OCI-LY7 (cell line): ENCODE results near the gene SURF1. TPM values are rescaled to one million over a fixed set of nuclear protein-coding genes. Genes with fewer than 3 reads are reported as not detected.

Experiments
- BruUV-seq: library from RNA; stranded (reverse); fragments of 400-500 nt; replicated peaks from 2 replicates; lab custom pipeline; 2021; lab: Mats Ljungman, UMichigan
- CTCF ChIA-PET: fragments of 300-600 bp; sonication (Branson Sonifier 250); formaldehyde crosslinking; loops from one replicate; lab custom pipeline; 2022; ENCODE audit warnings: antibody characterized with exemption; ENCODE audit not compliant: unreplicated experiment; lab: Charles Lee
- POLR2A ChIA-PET: fragments of 300-600 bp; sonication (Branson Sonifier 250); formaldehyde crosslinking; loops from one replicate; lab custom pipeline; 2022; ENCODE audit warnings: antibody characterized with exemption; lab: Charles Lee
- DNase-seq: peaks from one replicate; pipeline ENCODE4 v3.0.0-alpha.2; 2015; ENCODE audit warnings: low spot score
- H2AFZ ChIP-seq: fragments of 200-600 bp; sonication (generic), shearing (Covaris generic); 2 replicates; pipeline ENCODE4 v1.6.1; 2014; ENCODE audit warnings: mild to moderate bottlenecking, antibody characterized with exemption, low read length, moderate library complexity
- H3K27ac ChIP-seq: fragments of 200-600 bp; sonication (generic); 2 replicates; pipeline ENCODE4 v1.5.1; 2014; ENCODE audit warnings: mixed run types, low read depth, mild to moderate bottlenecking, moderate library complexity, low read length, inconsistent platforms; ENCODE audit not compliant: poor library complexity, severe bottlenecking
- H3K36me3 ChIP-seq: fragments of 200-600 bp; sonication (generic); 2 replicates; pipeline ENCODE4 v1.6.1; 2014; ENCODE audit warnings: mild to moderate bottlenecking, antibody characterized with exemption, low read length, moderate library complexity, mixed read lengths; ENCODE audit not compliant: insufficient read depth
- H3K4me1 ChIP-seq: fragments of 200-600 bp; sonication (generic); 2 replicates; pipeline ENCODE4 v1.5.1; 2014; ENCODE audit warnings: mild to moderate bottlenecking, low read length; ENCODE audit not compliant: insufficient read depth, poor library complexity, severe bottlenecking
- H3K4me2 ChIP-seq: fragments of 200-600 bp; sonication (generic); 2 replicates; pipeline ENCODE4 v1.6.1; 2014; ENCODE audit warnings: mild to moderate bottlenecking, low read length
- H3K4me3 ChIP-seq: fragments of 200-600 bp; sonication (generic); 2 replicates; pipeline ENCODE4 v1.5.1; 2014; ENCODE audit warnings: mild to moderate bottlenecking, low read depth, low read length; ENCODE audit not compliant: poor library complexity, severe bottlenecking
- H3K79me2 ChIP-seq: fragments of 200-600 bp; sonication (generic); 2 replicates; pipeline ENCODE4 v1.6.1; 2016; ENCODE audit warnings: low read depth, mild to moderate bottlenecking, low read length, moderate library complexity, mixed read lengths; ENCODE audit not compliant: insufficient read depth
- H3K9me2 ChIP-seq: fragments of 200-600 bp; sonication (generic); 2 replicates; pipeline ENCODE4 v1.6.1; 2016; ENCODE audit warnings: mild to moderate bottlenecking, low read length, mixed read lengths; ENCODE audit not compliant: insufficient read depth
- H3K9me3 ChIP-seq: fragments of 200-600 bp; sonication (generic); 2 replicates; pipeline ENCODE4 v1.6.1; 2014; ENCODE audit warnings: mild to moderate bottlenecking, mixed run types, low read length, mixed read lengths
- H4K20me1 ChIP-seq: fragments of 200-600 bp; sonication (generic); 2 replicates; pipeline ENCODE4 v1.6.1; 2014; ENCODE audit warnings: mild to moderate bottlenecking, antibody characterized with exemption, low read length, moderate library complexity, mixed read lengths; ENCODE audit not compliant: insufficient read depth
- EZH2phosphoT487 ChIP-seq: fragments of 200-600 bp; sonication (generic); IDR thresholded peaks from 2 replicates; pipeline ENCODE4 v1.6.1; 2018; ENCODE audit warnings: low read depth, borderline replicate concordance, mild to moderate bottlenecking, mixed run types, antibody characterized with exemption, low read length, moderate library complexity, mixed read lengths
- intact Hi-C: fragments of 100-400 bp; cut with micrococcal nuclease; formaldehyde crosslinking; loops from one replicate; pipeline ENCODE4 v1.10.0; 2022; ENCODE audit not compliant: unreplicated experiment
- total RNA-seq, 2 experiments: library from RNA; depleted of rRNA in 1 of 2; stranded (reverse); fragments of >200 nt in 1 of 2; shearing (Covaris generic) in 1 of 2; gene quantifications; 2 replicates each; pipeline ENCODE4 v1.2.3, GENCODE V29; 2014 to 2022
- TF ChIP-seq, protein P1 (sequence below): fragments of 200-600 bp; sonication (generic); conservative IDR thresholded peaks from 2 replicates; pipeline ENCODE4 v1.5.1; 2014; ENCODE audit warnings: mild to moderate bottlenecking, antibody characterized with exemption, low read length, moderate library complexity, mixed read lengths

The SURF1 gene
- total RNA-seq, 2 experiments from 2014 or later = 22.9 to 38.9 TPM

DNA sequence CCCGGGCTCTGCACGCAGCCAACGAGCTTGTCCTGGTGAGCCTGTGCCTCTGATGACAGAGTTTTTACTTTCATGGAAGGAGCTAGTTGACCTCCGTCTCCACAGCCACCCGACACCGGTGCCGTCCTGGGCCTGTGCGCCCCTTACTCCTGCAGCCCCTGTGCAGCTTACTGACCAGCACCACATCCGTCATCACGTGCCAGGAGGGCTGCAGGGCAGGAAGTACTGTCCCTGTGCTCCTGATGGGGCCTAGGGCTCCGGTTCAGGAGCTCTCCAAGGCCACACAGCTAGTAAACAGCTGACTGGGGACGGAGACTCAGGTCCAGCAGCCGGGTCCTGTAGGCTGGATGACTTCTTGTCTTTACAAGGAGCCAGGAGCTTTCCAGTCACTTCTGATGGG lies 30.1 kb upstream of the SURF1 start:
- Histone ChIP-seq H4K20me1 (no peaks in the 10 kb centered on the region), H3K9me3 (0 out of 2 replicates have a peak, but pooled peaks cover 7% of the 10 kb centered on the region), H3K4me3 (no peak overlapping the region), H3K79me2 (no peaks in the 10 kb centered on the region), H3K4me2 (no peak overlapping the region), H3K36me3 (no peaks in the 10 kb centered on the region), H3K9me2 (no peaks in the 10 kb centered on the region), H3K27ac (no peak overlapping the region), H2AFZ (no peak overlapping the region), H3K4me1 (no peaks in the 10 kb centered on the region)
- ChIA-PET CTCF (no interaction called here), POLR2A (no interaction called here)
- intact Hi-C loops = no loop called here
- TF ChIP-seq, protein P1, sequence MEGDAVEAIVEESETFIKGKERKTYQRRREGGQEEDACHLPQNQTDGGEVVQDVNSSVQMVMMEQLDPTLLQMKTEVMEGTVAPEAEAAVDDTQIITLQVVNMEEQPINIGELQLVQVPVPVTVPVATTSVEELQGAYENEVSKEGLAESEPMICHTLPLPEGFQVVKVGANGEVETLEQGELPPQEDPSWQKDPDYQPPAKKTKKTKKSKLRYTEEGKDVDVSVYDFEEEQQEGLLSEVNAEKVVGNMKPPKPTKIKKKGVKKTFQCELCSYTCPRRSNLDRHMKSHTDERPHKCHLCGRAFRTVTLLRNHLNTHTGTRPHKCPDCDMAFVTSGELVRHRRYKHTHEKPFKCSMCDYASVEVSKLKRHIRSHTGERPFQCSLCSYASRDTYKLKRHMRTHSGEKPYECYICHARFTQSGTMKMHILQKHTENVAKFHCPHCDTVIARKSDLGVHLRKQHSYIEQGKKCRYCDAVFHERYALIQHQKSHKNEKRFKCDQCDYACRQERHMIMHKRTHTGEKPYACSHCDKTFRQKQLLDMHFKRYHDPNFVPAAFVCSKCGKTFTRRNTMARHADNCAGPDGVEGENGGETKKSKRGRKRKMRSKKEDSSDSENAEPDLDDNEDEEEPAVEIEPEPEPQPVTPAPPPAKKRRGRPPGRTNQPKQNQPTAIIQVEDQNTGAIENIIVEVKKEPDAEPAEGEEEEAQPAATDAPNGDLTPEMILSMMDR = no peak
- TF ChIP-seq EZH2phosphoT487 = no peak
- no peak for DNase-seq
- no TSS peak for BruUV-seq

DNA sequence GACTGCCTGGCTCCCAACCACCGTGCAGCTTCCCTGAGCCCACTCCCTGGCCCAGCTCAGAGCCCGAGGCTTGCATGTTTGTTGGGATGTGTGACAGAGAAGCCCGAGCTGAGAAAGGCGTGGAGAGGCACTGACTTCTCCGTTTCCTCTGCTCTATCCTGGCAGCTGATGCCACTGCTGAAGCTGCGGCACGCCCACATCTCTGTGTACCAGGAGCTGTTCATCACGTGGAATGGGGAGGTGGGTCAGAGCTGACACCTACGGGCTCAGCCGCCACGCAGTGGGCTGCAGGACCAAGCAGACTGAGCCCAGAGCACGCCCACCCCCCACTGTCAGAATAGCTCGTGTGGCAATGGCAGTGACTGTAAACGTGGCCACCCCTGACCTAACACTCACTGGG lies 29.2 kb upstream of the SURF1 start:
- Histone ChIP-seq H3K79me2 (no peaks in the 10 kb centered on the region), H3K9me3 (0 out of 2 replicates have a peak, but pooled peaks cover 7% of the 10 kb centered on the region), H3K27ac (no peak overlapping the region), H3K4me1 (no peaks in the 10 kb centered on the region), H3K4me2 (no peak overlapping the region), H2AFZ (no peak overlapping the region), H3K9me2 (no peaks in the 10 kb centered on the region), H4K20me1 (no peaks in the 10 kb centered on the region), H3K36me3 (no peaks in the 10 kb centered on the region), H3K4me3 (no peak overlapping the region)
- no TSS peak for BruUV-seq
- POLR2A ChIA-PET = no interaction called here
- CTCF ChIA-PET = interaction anchor here (0.5 kb wide), 1 partner anchor 316 kb away, joined by 3 read pairs; no protein-coding TSS in a partner anchor
- TF ChIP-seq EZH2phosphoT487 = no peak
- TF ChIP-seq, protein P1 = no peak
- intact Hi-C loops = no loop called here
- DNase-seq = no peak

DNA sequence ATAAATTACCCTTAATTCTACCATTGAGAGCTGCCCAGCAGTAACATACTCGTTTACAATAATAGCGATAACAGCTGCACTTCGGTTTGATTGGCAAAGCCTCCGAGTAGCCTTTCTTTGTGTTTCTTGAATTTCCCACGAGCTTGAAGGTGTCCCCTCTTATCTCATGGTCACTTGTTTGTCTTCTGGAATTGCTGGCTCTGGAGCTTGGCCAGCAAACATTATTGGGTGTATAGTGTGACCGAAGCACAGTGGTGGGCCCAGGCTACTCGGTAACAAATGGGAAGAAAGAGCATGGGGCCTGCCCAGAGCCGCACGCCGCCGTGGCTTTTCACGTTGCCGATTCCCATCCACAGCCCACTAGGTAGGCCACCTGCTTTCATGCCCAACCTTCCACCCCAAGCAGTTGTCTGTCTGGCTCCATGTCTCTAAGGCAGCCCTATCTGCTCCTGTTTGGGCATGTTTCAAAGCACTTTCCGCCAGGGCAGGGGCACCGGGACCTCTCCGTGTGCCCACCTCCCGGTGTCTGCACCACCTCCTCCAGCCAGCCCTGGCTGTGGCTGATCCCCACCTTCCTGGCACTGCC lies 28.5 kb upstream of the SURF1 start:
- Histone ChIP-seq H3K79me2 (no peaks in the 10 kb centered on the region), H3K36me3 (no peaks in the 10 kb centered on the region), H3K4me1 (no peaks in the 10 kb centered on the region), H3K4me3 (no peak overlapping the region), H2AFZ (no peak overlapping the region), H4K20me1 (no peaks in the 10 kb centered on the region), H3K4me2 (no peak overlapping the region), H3K9me3 (0 out of 2 replicates have a peak, but pooled peaks cover 7% of the 10 kb centered on the region), H3K27ac (no peak overlapping the region), H3K9me2 (no peaks in the 10 kb centered on the region)
- intact Hi-C loops = no loop called here
- TF ChIP-seq EZH2phosphoT487 = no peak
- TF ChIP-seq, protein P1 = no peak
- POLR2A ChIA-PET = no interaction called here
- DNase-seq = no peak
- no TSS peak for BruUV-seq
- CTCF ChIA-PET = interaction anchor here (0.5 to 0.6 kb wide), 2 partner anchors 19 to 316 kb away, joined by 3 read pairs; no protein-coding TSS in a partner anchor
